HCT116 (cell line): Measurements from ENCODE around the gene GRIK1.

Experiments
- EGR1 ChIP-seq: IDR thresholded peaks from 2 replicates; pipeline ENCODE4 v1.6.1; 2012; ENCODE audit warnings: low read depth
- EZH2phosphoT487 ChIP-seq: fragments of 200-600 bp; IDR thresholded peaks from 2 replicates; pipeline ENCODE4 v1.6.1; 2018; ENCODE audit warnings: antibody characterized with exemption, borderline replicate concordance
- POLR2A ChIP-seq: IDR thresholded peaks from 2 replicates; pipeline ENCODE4 v1.7.0; 2011; ENCODE audit warnings: borderline replicate concordance; ENCODE audit not compliant: insufficient read depth, insufficient read length; ENCODE audit errors: extremely low read depth
- POLR2AphosphoS5 ChIP-seq: IDR thresholded peaks from 2 replicates; pipeline ENCODE4 v1.6.1; 2011; ENCODE audit warnings: mild to moderate bottlenecking, low read depth, low read length, moderate library complexity
- RAD21 ChIP-seq: IDR thresholded peaks from 2 replicates; pipeline ENCODE4 v1.6.1; 2012; ENCODE audit warnings: low read depth, mild to moderate bottlenecking
- SP1 ChIP-seq: IDR thresholded peaks from 2 replicates; pipeline ENCODE4 v1.6.1; 2012; ENCODE audit warnings: low read depth
- ZNF274 ChIP-seq: fragments of 200-500 bp; sonication (Bioruptor generic); IDR thresholded peaks from 2 replicates; pipeline ENCODE4 v1.6.1; 2014; ENCODE audit warnings: mild to moderate bottlenecking, low read depth, low read length, inconsistent platforms
- TF ChIP-seq, protein P1 (sequence below), 3 experiments: fragments of 200-600 bp in 1 of 3; sonication (generic) in 1 of 3; IDR thresholded peaks in 2 of 3; conservative IDR thresholded peaks in 1 of 3; 2 replicates each; pipeline ENCODE4 v1.5.1; 2012 to 2017; ENCODE audit warnings: low read depth in 2 of 3, low read length in 2 of 3, antibody characterized with exemption in 1 of 3, borderline replicate concordance in 1 of 3, control low read depth in 1 of 3, mild to moderate bottlenecking in 1 of 3, mixed read lengths in 1 of 3, mixed run types in 1 of 3, moderate library complexity in 1 of 3; ENCODE audit not compliant: insufficient read depth in 1 of 3

DNA sequence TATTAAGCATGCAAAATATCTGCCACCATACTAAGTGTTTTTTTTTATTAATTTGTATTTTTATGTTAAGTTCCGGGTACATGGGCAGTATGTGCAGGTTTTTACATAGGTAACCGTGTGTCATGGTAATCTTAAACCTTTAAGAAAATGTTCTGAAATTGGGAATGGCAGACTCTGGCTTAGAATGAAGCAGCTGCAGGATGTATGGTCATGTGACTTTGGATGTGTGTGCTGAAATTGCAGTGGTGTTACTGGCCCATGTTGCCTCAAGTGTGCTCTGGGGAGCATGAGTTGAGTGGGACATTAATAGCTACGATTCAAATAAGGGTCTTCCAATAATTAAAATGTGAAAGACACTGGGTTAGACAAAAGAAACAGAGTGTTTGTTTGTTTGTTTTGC, 6.7 kb downstream of the GRIK1 start:
- no peak for TF ChIP-seq SP1
- no peak for TF ChIP-seq EZH2phosphoT487
- TF ChIP-seq, protein P1, sequence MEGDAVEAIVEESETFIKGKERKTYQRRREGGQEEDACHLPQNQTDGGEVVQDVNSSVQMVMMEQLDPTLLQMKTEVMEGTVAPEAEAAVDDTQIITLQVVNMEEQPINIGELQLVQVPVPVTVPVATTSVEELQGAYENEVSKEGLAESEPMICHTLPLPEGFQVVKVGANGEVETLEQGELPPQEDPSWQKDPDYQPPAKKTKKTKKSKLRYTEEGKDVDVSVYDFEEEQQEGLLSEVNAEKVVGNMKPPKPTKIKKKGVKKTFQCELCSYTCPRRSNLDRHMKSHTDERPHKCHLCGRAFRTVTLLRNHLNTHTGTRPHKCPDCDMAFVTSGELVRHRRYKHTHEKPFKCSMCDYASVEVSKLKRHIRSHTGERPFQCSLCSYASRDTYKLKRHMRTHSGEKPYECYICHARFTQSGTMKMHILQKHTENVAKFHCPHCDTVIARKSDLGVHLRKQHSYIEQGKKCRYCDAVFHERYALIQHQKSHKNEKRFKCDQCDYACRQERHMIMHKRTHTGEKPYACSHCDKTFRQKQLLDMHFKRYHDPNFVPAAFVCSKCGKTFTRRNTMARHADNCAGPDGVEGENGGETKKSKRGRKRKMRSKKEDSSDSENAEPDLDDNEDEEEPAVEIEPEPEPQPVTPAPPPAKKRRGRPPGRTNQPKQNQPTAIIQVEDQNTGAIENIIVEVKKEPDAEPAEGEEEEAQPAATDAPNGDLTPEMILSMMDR (IDR thresholded peaks at IDR 0.05 in 2 of 3, conservative IDR thresholded peaks at IDR 0.05 in 1 of 3; ENCODE audit: borderline replicate concordance in 1 of 3, insufficient read depth in 1 of 3, low read depth in 2 of 3, low read length in 2 of 3) = no peak
- no peak for TF ChIP-seq POLR2A
- TF ChIP-seq RAD21 = no peak
- no peak for TF ChIP-seq EGR1
- no peak for TF ChIP-seq POLR2AphosphoS5
- TF ChIP-seq ZNF274 = no peak
